Sciatic nerve (tissue), 2 donors: ENCODE data around the gene ROCK2. TPM values are rescaled to one million over a fixed set of nuclear protein-coding genes. Genes with fewer than 3 reads are reported as not detected.
"Not testable (repeated sequence)": the region's sequence is repeated elsewhere in the genome, so short reads cannot be mapped to it uniquely, and the experiment has no call there.

ENCODE experiments used
- ATAC-seq: fragments of 200-7000 bp; cut with Tn5 transposase; one replicate; pipeline ENCODE4 v1.9.1; 2020; ENCODE audit warnings: mild to moderate bottlenecking, moderate library complexity
- DNase-seq: peaks from one replicate; pipeline ENCODE4 v3.0.0-alpha.2; 2020; ENCODE audit warnings: low spot score
- intact Hi-C: fragments of 100-400 bp; cut with DNase I; formaldehyde crosslinking; loops from one replicate; pipeline ENCODE4 v1.14.2; 2022
- total RNA-seq: library from RNA; stranded (reverse); fragmentation: NEBNext Ultra II Directional; extraction: Animal tissue kit (Norgen Biotek cat#: 25700); gene quantifications from one replicate; pipeline ENCODE4 v1.2.1, GENCODE V29; 2021
- donor health status: DM: no; HTN: no; CAD: no.
- donor health status: DM: no; HTN: no; CAD: no.

ROCK2 gene
- total RNA-seq, 1 donor from 2014 or later, result 91.6 TPM

DNA sequence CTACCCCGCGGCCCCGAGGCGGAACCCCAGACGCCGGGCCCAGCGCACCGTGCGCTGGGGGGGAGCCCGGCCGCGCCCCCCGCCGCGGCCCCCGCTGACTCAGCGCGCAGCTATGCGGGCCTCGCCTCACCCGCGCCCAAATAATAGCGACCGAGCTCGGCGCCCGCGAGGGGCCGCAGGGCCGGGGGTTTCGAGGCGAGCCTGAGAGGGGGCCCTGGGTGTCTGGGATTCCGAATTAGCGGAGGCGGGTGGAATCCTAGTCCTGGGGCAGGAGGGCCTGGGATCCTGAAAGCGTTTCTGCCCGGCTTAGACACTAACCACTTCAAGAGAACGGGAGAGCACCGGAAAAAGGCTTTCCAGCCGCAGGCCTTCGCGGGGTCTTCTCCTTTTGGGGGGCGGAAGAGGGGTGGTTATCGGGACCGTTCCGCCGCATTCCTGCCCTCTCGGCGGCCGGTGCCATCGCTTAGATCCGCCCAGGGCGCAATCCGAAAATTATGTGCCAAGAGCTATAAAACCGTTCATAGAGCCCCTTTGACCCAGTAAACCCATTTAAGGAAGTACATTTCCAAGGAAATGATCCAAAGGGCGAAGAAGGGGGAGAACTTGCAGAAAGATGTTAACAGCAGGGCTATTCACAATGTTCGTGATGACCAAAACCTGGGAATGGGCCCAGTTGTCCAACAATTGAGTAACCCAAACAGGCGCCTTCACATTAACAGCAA lies 681 bp upstream of the ROCK2 start:
- intact Hi-C loops, result loop anchor here (5.0 kb wide), 1 partner anchor 1327 kb away; no protein-coding TSS in a partner anchor
- DNase-seq, result peak; percentile 81
- peak; percentile 82 for ATAC-seq

- ATAC-seq (peak; percentile 6), DNase-seq (peak; percentile 74)
- intact Hi-C loops, result no loop called here
Observed at GRCh38 chr2:11343650-11344341, 640 bp downstream of the ROCK2 start.

DNA sequence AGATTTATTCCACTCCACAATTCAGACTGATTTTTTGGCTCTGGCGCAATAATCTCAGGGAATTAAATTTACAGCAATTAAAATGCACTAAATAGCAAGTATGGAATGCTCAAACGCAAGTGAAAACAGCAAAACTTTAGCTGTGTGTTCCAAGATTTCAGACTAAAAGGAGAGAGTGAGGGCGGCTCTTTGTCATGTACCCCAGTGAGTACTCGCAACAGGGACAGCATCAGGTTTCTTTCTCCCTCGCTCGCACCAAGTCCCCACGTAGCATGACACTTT lies 1.1 kb downstream of the ROCK2 start:
- intact Hi-C loops, result no loop called here
- ATAC-seq (peak; percentile 3), DNase-seq (no peak)

- no peak for ATAC-seq
- intact Hi-C loops, result no loop called here
Observed at GRCh38 chr2:11342551-11343367, 1.7 kb downstream of the ROCK2 start.

GRCh38 chr2:11340717-11341116 lies 3.7 kb downstream of the ROCK2 start:
- intact Hi-C loops, result no loop called here

More at GRCh38 chr2:11342551-11343367, 1.7 kb downstream of the ROCK2 start:
- DNase-seq, result no peak

GRCh38 chr2:11339508-11340083 lies 4.8 kb downstream of the ROCK2 start:
- intact Hi-C loops, result no loop called here
- DNase-seq, result no peak
- no peak for ATAC-seq

More at GRCh38 chr2:11340717-11341116, 3.7 kb downstream of the ROCK2 start:
- DNase-seq (no peak), ATAC-seq (no peak)

DNA sequence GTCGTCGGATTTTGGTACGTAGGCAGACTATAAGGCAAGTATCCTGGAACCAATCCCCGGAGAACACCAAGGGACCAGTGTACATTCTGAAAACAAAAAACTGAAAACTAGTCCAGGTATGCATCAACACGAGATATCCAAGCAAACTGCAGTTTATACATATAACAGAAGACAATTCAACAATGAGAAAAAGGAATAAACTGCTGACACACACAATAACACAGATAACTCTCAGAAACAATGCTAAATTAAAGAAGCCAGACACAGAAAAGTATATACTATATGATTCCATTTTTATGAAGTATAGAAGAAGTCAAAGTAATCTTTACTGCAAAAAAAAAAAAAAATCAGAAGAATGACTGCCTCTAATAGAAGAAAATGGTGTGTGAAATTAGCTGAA lies 5.9 kb downstream of the ROCK2 start:
- intact Hi-C loops, result no loop called here
- no peak for ATAC-seq
- no peak for DNase-seq

DNA sequence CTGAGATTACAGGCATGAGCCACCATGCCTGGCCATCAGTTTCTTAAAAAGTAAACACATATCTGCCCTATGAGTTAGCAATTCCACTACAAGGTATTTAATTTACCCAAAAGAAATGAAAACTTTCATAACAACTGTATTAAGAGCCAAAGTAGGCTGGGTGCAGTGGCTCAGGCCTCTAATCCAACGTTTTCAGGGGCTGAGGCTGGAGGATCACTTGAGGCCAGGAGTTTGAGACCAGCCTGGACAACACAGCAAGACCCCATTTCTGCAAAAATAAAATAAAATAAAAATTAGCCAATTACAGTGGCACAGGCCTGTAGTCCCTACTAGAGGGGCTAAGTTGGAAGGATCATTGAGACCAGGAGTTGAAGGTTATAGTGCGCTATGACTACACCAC lies 6.5 kb downstream of the ROCK2 start:
- intact Hi-C loops, result no loop called here
- DNase-seq (no peak), ATAC-seq (no peak)

- DNase-seq (no peak), ATAC-seq (no peak)
- intact Hi-C loops, result no loop called here
Observed at GRCh38 chr2:11336189-11336588, 8.2 kb downstream of the ROCK2 start.

- ATAC-seq, result no peak
- intact Hi-C loops, result no loop called here
- DNase-seq, result no peak
Observed at GRCh38 chr2:11333427-11334183, 10.8 kb downstream of the ROCK2 start.

GRCh38 chr2:11332596-11332995 lies 11.8 kb downstream of the ROCK2 start:
- DNase-seq (no peak), ATAC-seq (no peak)
- intact Hi-C loops, result no loop called here

- intact Hi-C loops, result no loop called here
- DNase-seq (no peak), ATAC-seq (no peak)
Observed at GRCh38 chr2:11330457-11331142, 13.8 kb downstream of the ROCK2 start.

- DNase-seq, result no peak
- no peak for ATAC-seq
- intact Hi-C loops, result no loop called here
Observed at GRCh38 chr2:11329776-11330175, 14.7 kb downstream of the ROCK2 start.

DNA sequence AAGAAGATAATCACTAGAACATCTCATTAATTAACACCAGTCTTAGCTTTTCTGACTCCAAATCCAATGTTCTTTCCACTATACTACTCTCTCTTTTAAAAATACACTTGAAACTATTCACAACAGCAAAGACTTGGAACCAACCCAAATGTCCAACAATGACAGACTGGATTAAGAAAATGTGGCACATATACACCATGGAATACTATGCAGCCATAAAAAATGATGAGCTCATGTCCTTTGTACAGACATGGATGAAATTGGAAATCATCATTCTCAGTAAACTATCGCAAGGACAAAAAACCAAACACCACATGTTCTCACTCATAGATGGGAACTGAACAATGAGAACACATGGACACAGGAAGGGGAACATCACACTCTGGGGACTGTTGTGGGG lies 15.9 kb downstream of the ROCK2 start:
- intact Hi-C loops, DNase-seq: not testable (repeated sequence)

DNA sequence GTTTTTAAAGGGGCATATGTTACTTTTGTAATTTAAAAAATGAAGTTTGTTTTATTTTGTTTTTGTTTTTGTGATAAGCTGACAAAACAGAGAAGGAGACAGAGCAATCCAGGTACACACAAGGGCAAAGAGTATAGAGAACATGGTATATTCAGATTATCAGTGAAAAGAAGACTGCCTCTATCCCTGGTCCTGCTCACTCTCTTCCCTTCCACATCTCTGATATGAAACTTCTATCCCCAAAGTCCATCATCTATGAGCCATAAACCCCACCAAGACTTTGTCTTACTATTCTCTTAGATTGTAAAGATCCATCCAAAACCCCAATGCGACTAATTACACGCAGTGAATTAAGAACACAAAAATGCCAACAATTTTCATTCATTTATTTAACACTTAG lies 16.6 kb downstream of the ROCK2 start:
- no peak for DNase-seq

More for the DNA sequence above, 15.9 kb downstream of the ROCK2 start:
- ATAC-seq, result not testable (repeated sequence)

GRCh38 chr2:11326677-11327211 lies 17.7 kb downstream of the ROCK2 start:
- ATAC-seq, result no peak
- intact Hi-C loops, result no loop called here
- no peak for DNase-seq

More for the DNA sequence above, 16.6 kb downstream of the ROCK2 start:
- no peak for ATAC-seq
- intact Hi-C loops, result no loop called here

DNA sequence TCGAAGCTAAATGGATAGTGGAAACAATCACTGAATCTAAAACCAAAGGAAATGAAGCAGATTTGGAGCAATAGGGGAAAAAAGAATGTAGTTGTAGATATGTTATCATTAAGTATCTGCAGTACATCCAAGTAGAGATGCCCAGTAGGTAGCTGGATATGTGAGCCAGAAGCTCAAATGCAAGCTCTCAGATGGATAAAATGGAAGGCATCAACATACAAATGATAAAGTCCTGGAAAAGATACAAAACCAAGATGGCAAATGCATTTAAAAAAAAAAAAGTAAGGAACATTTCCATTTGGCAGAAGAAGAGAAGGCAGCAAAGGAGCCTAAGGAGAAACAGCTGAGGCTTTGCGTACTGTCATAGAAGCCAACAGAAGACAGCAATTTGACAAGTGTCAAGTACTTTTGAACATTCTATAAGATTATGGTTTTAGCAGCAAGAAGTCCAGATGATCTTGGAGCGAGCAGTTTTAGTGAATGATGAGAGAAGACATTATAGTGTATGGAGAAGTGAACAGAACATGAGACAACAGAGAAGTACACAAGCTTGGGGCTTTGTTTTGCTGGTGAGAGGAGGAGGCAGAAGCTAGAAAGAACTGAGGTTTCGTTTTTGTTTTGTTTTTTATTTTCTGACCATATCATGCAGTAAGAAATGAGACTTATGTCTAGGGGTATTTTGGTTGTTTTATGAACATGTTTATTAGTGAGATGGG lies 18.3 kb downstream of the ROCK2 start:
- ATAC-seq (no peak), DNase-seq (no peak)
- intact Hi-C loops, result no loop called here
